Activated naive CD8-positive, alpha-beta T cell treated with anti-CD3 and anti-CD28 coated beads, Interleukin-2, amount 50 U/mL, for 16 hours (primary cell): ENCODE results near the gene CHCT1.

Experiments used
- DNase-seq: peaks from one replicate; pipeline ENCODE4 v3.0.0-alpha.2; 2020; ENCODE audit warnings: low read depth, low spot score

The CHCT1 gene

GRCh38 chr17:60439501-60439900 lies 17.2 kb downstream of the CHCT1 start:
- DNase-seq: no peak

- DNase-seq: no peak
Observed at GRCh38 chr17:60442271-60443173, 20.2 kb downstream of the CHCT1 start.

GRCh38 chr17:60443713-60444112 lies 21.4 kb downstream of the CHCT1 start:
- DNase-seq: no peak

- no peak for DNase-seq
Observed at GRCh38 chr17:60445144-60445543, 22.9 kb downstream of the CHCT1 start.

- DNase-seq: no peak
Observed at GRCh38 chr17:60447375-60447774, 25.1 kb downstream of the CHCT1 start.

GRCh38 chr17:60451071-60451470 lies 28.8 kb downstream of the CHCT1 start:
- no peak for DNase-seq

- DNase-seq: no peak
Observed at GRCh38 chr17:60451965-60452364, 29.7 kb downstream of the CHCT1 start.

GRCh38 chr17:60455378-60455777 lies 33.1 kb downstream of the CHCT1 start:
- no peak for DNase-seq

- no peak for DNase-seq
Observed at GRCh38 chr17:60457148-60457547, 34.9 kb downstream of the CHCT1 start.

- DNase-seq: no peak
Observed at GRCh38 chr17:60461584-60461983, 39.3 kb downstream of the CHCT1 start.

GRCh38 chr17:60463157-60463835 lies 41.0 kb downstream of the CHCT1 start:
- no peak for DNase-seq

GRCh38 chr17:60464343-60464742 lies 42.1 kb downstream of the CHCT1 start:
- no peak for DNase-seq

- DNase-seq: no peak
Observed at GRCh38 chr17:60468371-60468770, 46.1 kb downstream of the CHCT1 start.

GRCh38 chr17:60471451-60471850 lies 49.2 kb downstream of the CHCT1 start:
- DNase-seq: no peak

- DNase-seq: no peak
Observed at GRCh38 chr17:60472449-60472848, 50.2 kb downstream of the CHCT1 start.

GRCh38 chr17:60473788-60474187 lies 51.5 kb downstream of the CHCT1 start:
- no peak for DNase-seq
